Esophagus muscularis mucosa (tissue), 4 donors: ENCODE data around the gene PPP1R17. TPM values are rescaled to one million over a fixed set of nuclear protein-coding genes. Genes with fewer than 3 reads are reported as not detected.
A peak's percentile ranks its signal among the peaks of the same experiment; 100 is the strongest.

Experiments
- DNase-seq: peaks from one replicate; pipeline ENCODE4 v3.0.0-alpha.2; 2017; ENCODE audit errors: extremely low spot score
- H3K27ac ChIP-seq, 4 donors: fragments of 200-600 bp; sonication (generic); replicated peaks in 1 of 4; 1 replicate in 3 of 4; 2 replicates in 1 of 4; pipeline ENCODE4 v1.5.1; 2016 to 2019; ENCODE audit warnings: mild to moderate bottlenecking in 1 of 4
- H3K27me3 ChIP-seq, 4 donors: fragments of 200-600 bp; sonication (generic); one replicate each; pipeline versions ENCODE4 v1.5.1 to v1.6.0; 2016 to 2019
- H3K36me3 ChIP-seq, 4 donors: fragments of 200-600 bp; sonication (generic); one replicate each; pipeline ENCODE4 v1.5.1; 2016 to 2019
- H3K4me1 ChIP-seq, 4 donors: fragments of 200-600 bp; sonication (generic); one replicate each; pipeline ENCODE4 v1.5.1; 2016 to 2019
- H3K4me3 ChIP-seq, 4 donors: fragments of 200-600 bp; sonication (generic); 1 replicate in 2 of 4; 2 replicates in 2 of 4; pipeline ENCODE4 v1.5.1; 2016 to 2019; ENCODE audit warnings: mild to moderate bottlenecking in 4 of 4, moderate library complexity in 1 of 4
- H3K9me3 ChIP-seq, 4 donors: fragments of 200-600 bp; sonication (generic); 1 replicate in 3 of 4; 2 replicates in 1 of 4; pipeline ENCODE4 v1.5.1; 2016 to 2019
- EP300 ChIP-seq: sonication (generic); formaldehyde crosslinking; IDR thresholded peaks from one replicate; pipeline ENCODE4 v1.6.1; 2017; ENCODE audit warnings: antibody characterized with exemption
- POLR2A ChIP-seq: fragments of 450-650 bp; IDR thresholded peaks from one replicate; pipeline ENCODE4 v1.6.1; 2017; ENCODE audit warnings: antibody characterized with exemption, moderate library complexity, mild to moderate bottlenecking, low read depth
- POLR2AphosphoS5 ChIP-seq, 2 donors: sonication (generic); formaldehyde crosslinking; IDR thresholded peaks; one replicate each; pipeline ENCODE4 v1.6.1; 2017; ENCODE audit warnings: antibody characterized with exemption in 2 of 2
- WGBS: methylation state at CpG from one replicate; pipeline ENCODE4 v1.1.5; 2018; 5-methylcytosine and 5-hydroxymethylcytosine counted together
- intact Hi-C: fragments of 100-400 bp; cut with DNase I; formaldehyde crosslinking; loops from one replicate; pipeline ENCODE4 v1.15.1; 2023
- total RNA-seq, 4 donors: library from RNA; depleted of rRNA; stranded (reverse); fragments of >200 nt; gene quantifications; one replicate each; pipeline versions ENCODE4 v1.1.0 to v1.2.1, GENCODE V29; 2016
- TF ChIP-seq, protein P1 (sequence below), 3 experiments: fragments of 200-600 bp in 2 of 3; fragments of 450-650 bp in 1 of 3; sonication (generic) in 2 of 3; IDR thresholded peaks; one replicate each; pipeline ENCODE4 v1.5.1; 2017 to 2019; ENCODE audit warnings: antibody characterized with exemption in 3 of 3, mild to moderate bottlenecking in 2 of 3, moderate library complexity in 1 of 3

The PPP1R17 gene
- total RNA-seq, 4 donors from 2014 or later, result not detected

DNA sequence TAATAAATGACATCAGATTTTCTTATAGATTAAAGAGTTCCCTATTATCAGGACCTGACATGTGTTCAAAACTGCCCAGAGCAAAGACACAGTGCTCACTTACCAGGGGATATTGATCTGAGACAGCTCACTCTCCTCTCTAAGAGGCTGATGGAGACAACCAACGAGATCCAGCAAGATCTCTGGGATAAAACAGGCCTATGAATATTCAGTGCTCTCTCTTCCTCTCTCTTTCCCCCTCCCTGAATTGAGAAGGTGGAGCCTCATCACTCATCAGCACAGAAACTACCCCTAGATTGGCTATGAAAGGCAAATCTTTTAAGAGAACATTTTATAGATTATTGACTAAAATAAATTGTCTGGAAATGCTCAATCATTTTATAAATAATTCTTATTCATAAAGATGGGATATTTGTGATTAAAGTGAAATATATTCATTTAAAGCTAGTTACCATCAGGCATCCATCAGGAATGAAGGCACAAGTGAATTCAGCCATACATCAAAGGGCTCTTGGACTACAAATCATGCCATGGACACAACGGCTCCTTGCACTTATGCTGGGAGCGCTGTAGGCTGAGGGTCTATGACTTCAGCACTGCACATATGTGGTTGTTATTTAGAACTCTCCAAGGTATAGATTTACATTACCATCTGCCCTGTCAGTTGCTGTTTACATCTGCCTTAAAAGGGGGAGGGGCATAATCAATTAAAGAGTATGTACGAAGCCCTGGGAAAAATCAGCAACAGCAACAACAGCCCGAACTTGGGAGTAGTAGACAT lies 3.4 kb upstream of the PPP1R17 start:
- Histone ChIP-seq H3K27me3 (no peaks in the 10 kb centered on the region), H3K27ac (no peak overlapping the region), H3K4me3 (no peak overlapping the region), H3K4me1 (no peaks in the 10 kb centered on the region), H3K36me3 (no peaks in the 10 kb centered on the region), H3K9me3 (no peaks in the 10 kb centered on the region)
- intact Hi-C loops, result no loop called here
- 56% methylated on average over 5 of the region's 5 CpGs for WGBS
- TF ChIP-seq EP300, result no peak
- TF ChIP-seq POLR2AphosphoS5 (IDR thresholded peaks at IDR 0.05), result no peak
- no peak for TF ChIP-seq POLR2A
- TF ChIP-seq, protein P1, sequence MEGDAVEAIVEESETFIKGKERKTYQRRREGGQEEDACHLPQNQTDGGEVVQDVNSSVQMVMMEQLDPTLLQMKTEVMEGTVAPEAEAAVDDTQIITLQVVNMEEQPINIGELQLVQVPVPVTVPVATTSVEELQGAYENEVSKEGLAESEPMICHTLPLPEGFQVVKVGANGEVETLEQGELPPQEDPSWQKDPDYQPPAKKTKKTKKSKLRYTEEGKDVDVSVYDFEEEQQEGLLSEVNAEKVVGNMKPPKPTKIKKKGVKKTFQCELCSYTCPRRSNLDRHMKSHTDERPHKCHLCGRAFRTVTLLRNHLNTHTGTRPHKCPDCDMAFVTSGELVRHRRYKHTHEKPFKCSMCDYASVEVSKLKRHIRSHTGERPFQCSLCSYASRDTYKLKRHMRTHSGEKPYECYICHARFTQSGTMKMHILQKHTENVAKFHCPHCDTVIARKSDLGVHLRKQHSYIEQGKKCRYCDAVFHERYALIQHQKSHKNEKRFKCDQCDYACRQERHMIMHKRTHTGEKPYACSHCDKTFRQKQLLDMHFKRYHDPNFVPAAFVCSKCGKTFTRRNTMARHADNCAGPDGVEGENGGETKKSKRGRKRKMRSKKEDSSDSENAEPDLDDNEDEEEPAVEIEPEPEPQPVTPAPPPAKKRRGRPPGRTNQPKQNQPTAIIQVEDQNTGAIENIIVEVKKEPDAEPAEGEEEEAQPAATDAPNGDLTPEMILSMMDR (IDR thresholded peaks at IDR 0.05), result no peak
- peak; percentile 39 for DNase-seq

DNA sequence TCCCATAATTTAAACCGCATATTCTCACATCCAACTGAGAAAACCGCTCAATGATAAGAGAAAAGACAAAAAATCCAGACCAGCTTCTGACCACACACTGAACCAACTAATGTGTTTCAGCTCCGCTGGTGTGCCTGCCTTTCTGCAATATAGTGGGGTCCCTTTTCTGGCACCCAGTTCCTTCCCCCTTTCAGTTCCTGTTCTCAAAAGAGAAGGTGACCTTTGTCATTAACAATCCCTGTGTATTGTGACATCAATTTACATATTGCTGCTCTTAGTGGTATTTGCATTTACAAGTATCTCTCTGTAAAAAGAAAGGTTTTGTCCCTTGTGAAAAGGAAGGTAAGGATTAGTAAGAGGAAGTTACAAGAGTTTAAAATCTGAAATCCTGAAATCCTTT lies 1.4 kb downstream of the PPP1R17 start:
- no peak for TF ChIP-seq EP300
- TF ChIP-seq, protein P1 (IDR thresholded peaks at IDR 0.05), result no peak
- no peak for TF ChIP-seq POLR2AphosphoS5 (IDR thresholded peaks at IDR 0.05)
- TF ChIP-seq POLR2A, result no peak
- Histone ChIP-seq H3K36me3 (no peaks in the 10 kb centered on the region), H3K27ac (no peak overlapping the region), H3K9me3 (no peaks in the 10 kb centered on the region), H3K4me3 (no peak overlapping the region), H3K27me3 (no peaks in the 10 kb centered on the region), H3K4me1 (no peaks in the 10 kb centered on the region)
- intact Hi-C loops, result no loop called here
- no peak for DNase-seq
- WGBS, result 70% methylated on average over 3 of the region's 3 CpGs

DNA sequence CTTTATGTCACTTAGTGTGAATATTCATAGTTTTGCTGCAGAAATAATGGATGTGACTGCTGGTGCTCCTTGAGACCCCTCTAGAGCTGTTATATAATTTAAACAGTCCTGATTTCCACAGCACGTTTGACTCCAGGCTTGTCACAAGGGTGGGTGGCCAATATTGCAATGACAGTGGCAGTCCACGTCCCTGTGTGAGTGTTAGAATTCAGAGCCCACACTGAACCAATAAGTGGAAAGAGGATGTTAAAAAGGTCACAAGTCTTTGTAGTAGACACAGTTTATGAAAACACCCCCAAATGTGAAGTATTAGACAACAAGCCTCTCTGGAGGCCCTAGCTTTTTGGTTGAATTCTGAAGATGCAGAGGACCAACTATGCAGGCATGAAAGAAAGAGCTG lies 2.0 kb downstream of the PPP1R17 start:
- no peak for TF ChIP-seq POLR2A
- TF ChIP-seq, protein P1 (IDR thresholded peaks at IDR 0.05), result no peak
- TF ChIP-seq EP300, result no peak
- TF ChIP-seq POLR2AphosphoS5 (IDR thresholded peaks at IDR 0.05), result no peak
- Histone ChIP-seq H3K36me3 (no peaks in the 10 kb centered on the region), H3K27me3 (no peaks in the 10 kb centered on the region), H3K9me3 (no peaks in the 10 kb centered on the region), H3K4me3 (no peak overlapping the region), H3K4me1 (no peaks in the 10 kb centered on the region), H3K27ac (no peak overlapping the region)
- DNase-seq, result no peak
- 31% methylated on average over 2 of the region's 2 CpGs for WGBS
- intact Hi-C loops, result no loop called here

DNA sequence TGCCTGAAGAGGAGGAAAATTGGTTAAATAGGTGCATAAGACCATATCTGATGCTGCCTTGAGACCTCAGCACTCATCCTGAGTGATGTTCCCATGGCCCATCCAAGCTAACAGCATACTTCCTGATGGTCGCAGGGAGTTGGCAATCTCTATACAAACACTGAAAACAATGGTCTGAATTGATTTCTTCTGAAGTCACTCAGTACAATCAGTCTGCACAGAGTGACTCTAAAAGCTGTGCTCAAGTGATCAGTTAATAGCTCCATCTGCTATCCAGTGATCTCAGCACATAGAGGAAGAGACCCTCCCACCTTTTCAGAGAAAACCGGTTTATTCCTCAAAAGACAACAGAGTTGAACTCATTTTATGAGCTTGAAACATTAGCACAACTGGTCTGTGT lies 3.9 kb downstream of the PPP1R17 start:
- 73% methylated on average over 2 of the region's 2 CpGs for WGBS
- no peaks in the 10 kb centered on the region for H3K9me3 ChIP-seq
- intact Hi-C loops, result no loop called here
- TF ChIP-seq, protein P1 (IDR thresholded peaks at IDR 0.05), result no peak
- no peak for TF ChIP-seq EP300
- TF ChIP-seq POLR2AphosphoS5 (IDR thresholded peaks at IDR 0.05), result no peak
- no peak for TF ChIP-seq POLR2A
- H3K27ac ChIP-seq, result no peak overlapping the region
- no peaks in the 10 kb centered on the region for H3K27me3 ChIP-seq
- no peak overlapping the region for H3K4me3 ChIP-seq
- no peaks in the 10 kb centered on the region for H3K4me1 ChIP-seq
- H3K36me3 ChIP-seq, result no peaks in the 10 kb centered on the region
- peak; percentile 60 for DNase-seq

DNA sequence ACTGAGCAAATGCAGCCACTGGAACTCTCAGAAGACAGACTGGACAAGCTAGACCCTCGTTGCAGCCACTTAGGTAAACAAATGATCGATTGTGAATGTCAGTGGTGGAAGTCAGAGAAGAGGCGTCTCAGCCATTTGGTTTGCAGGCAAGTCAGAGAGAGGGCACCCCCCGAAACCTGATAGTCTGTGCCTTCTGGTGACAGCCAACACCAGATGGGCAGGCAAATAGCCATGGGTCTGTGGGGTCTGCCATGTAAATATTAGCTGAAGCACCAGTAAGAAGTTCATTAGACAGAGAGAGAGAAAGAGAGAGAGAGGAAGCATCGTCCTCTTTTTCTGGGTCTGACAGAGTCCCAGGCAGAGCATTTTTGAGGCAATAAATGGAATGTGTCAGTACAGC lies 5.4 kb downstream of the PPP1R17 start:
- Histone ChIP-seq H3K36me3 (no peaks in the 10 kb centered on the region), H3K27me3 (no peaks in the 10 kb centered on the region), H3K4me1 (no peaks in the 10 kb centered on the region), H3K4me3 (no peak overlapping the region), H3K9me3 (no peaks in the 10 kb centered on the region), H3K27ac (no peak overlapping the region)
- peak; percentile 70 for DNase-seq
- TF ChIP-seq, protein P1 (IDR thresholded peaks at IDR 0.05), result no peak
- intact Hi-C loops, result no loop called here
- 42% methylated on average over 5 of the region's 5 CpGs for WGBS
